ENCODE measurements around the gene GCKR.

Gene GCKR

GRCh38 chr2:27549303-27549702 lies 52.7 kb downstream of the GCKR start (continued):
- TF ChIP-seq ZNF26 (tag by site-specific recombination; IDR thresholded peaks at IDR 0.05) (no peak), ZSCAN18 (tag by site-specific recombination; IDR thresholded peaks at IDR 0.05) (no peak), ZNF701 (tag by site-specific recombination; IDR thresholded peaks at IDR 0.05) (no peak), ATF2 (tag by site-specific recombination; IDR thresholded peaks at IDR 0.05; ENCODE audit: low read depth) (no peak), SALL2 (tag by site-specific recombination; IDR thresholded peaks at IDR 0.05; ENCODE audit: borderline replicate concordance) (no peak), ZNF707 (tag by site-specific recombination; IDR thresholded peaks at IDR 0.05) (no peak), OVOL3 (tag by site-specific recombination; IDR thresholded peaks at IDR 0.05) (no peak), ZNF610 (tag by site-specific recombination; IDR thresholded peaks at IDR 0.05; ENCODE audit: borderline replicate concordance) (no peak), ZXDB (tag by site-specific recombination; IDR thresholded peaks at IDR 0.05) (no peak)

GRCh38 chr2:27551514-27551913 lies 54.9 kb downstream of the GCKR start:
- Histone ChIP-seq H3K27ac (ENCODE audit: extremely low read depth, low read depth, low read length) (no peak overlapping the region), H3K4me3 (ENCODE audit: low read depth, low read length) (no peak overlapping the region), H3K36me3 (ENCODE audit: control insufficient read depth in 2 of 2, insufficient read depth in 1 of 2, low read length in 2 of 2) (no peaks in the 10 kb centered on the region), H3K4me1 (ENCODE audit: control insufficient read depth, insufficient read depth, low read length) (no peaks in the 10 kb centered on the region), H3K9me3 (ENCODE audit: control insufficient read depth, insufficient read depth, low read depth, low read length) (no peaks in the 10 kb centered on the region)
- CTCF ChIA-PET: no interaction called here
- TF ChIP-seq ZNF449 (tag by site-specific recombination; IDR thresholded peaks at IDR 0.05) (no peak), ZNF10 (tag by site-specific recombination; IDR thresholded peaks at IDR 0.05) (peak; percentile 92)
- POLR2A ChIA-PET: no interaction called here

GRCh38 chr2:27552941-27553340 lies 56.3 kb downstream of the GCKR start:
- ChIA-PET CTCF (no interaction called here), POLR2A (no interaction called here)
- Histone ChIP-seq H3K4me3 (ENCODE audit: low read depth, low read length) (no peak overlapping the region), H3K9me3 (ENCODE audit: control insufficient read depth, insufficient read depth, low read depth, low read length) (no peaks in the 10 kb centered on the region), H3K27ac (ENCODE audit: extremely low read depth, low read depth, low read length) (no peak overlapping the region), H3K4me1 (ENCODE audit: control insufficient read depth, insufficient read depth, low read length) (no peaks in the 10 kb centered on the region), H3K36me3 (ENCODE audit: control insufficient read depth in 2 of 2, insufficient read depth in 1 of 2, low read length in 2 of 2) (no peaks in the 10 kb centered on the region)
- TF ChIP-seq ZNF596 (tag by site-specific recombination; IDR thresholded peaks at IDR 0.05) (no peak), TSHZ1 (tag by site-specific recombination; IDR thresholded peaks at IDR 0.05; ENCODE audit: borderline replicate concordance) (no peak), SETDB1 (IDR thresholded peaks at IDR 0.05; ENCODE audit: insufficient read length, low read length) (no peak), ZNF202 (tag by site-specific recombination; IDR thresholded peaks at IDR 0.05; ENCODE audit: borderline replicate concordance) (no peak), ZNF501 (tag by site-specific recombination; IDR thresholded peaks at IDR 0.05) (no peak), ZNF518A (tag by site-specific recombination; conservative IDR thresholded peaks at IDR 0.05; ENCODE audit: low read depth) (no peak), ZSCAN16 (tag by site-specific recombination; IDR thresholded peaks at IDR 0.05) (no peak)

All from HEK293 (cell line).